Measurements from ENCODE around the gene LIPG.

DNA sequence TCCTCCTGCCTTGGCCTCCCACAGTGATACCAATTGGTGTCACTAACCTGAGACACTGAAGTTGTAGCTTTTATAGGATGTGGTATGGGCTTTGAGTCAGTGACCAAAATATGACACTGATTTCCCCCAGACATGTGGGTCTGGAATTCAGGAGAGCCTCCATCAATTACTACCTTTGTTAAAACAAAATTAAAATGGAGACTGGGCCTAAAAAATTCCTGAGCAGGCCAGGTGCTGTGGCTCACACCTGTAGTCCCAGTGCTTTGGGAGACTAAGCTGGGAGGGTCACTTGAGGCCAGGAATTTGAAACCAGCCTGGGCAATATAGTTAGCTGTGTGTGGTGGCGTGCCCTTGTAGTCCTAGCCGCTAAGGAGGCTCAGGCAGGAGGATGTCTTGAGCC is 36.9 kb upstream of the LIPG start:
- no peak for TF ChIP-seq ERF (CRISPR knock-in tag; IDR thresholded peaks at IDR 0.05)
- TF ChIP-seq ZFPM2 (CRISPR knock-in tag; IDR thresholded peaks at IDR 0.05) = no peak
- TF ChIP-seq BRCA1 (IDR thresholded peaks at IDR 0.05) = no peak
- no peak for TF ChIP-seq BRCA1 (CRISPR knock-in tag; IDR thresholded peaks at IDR 0.05)
- TF ChIP-seq, protein P1, sequence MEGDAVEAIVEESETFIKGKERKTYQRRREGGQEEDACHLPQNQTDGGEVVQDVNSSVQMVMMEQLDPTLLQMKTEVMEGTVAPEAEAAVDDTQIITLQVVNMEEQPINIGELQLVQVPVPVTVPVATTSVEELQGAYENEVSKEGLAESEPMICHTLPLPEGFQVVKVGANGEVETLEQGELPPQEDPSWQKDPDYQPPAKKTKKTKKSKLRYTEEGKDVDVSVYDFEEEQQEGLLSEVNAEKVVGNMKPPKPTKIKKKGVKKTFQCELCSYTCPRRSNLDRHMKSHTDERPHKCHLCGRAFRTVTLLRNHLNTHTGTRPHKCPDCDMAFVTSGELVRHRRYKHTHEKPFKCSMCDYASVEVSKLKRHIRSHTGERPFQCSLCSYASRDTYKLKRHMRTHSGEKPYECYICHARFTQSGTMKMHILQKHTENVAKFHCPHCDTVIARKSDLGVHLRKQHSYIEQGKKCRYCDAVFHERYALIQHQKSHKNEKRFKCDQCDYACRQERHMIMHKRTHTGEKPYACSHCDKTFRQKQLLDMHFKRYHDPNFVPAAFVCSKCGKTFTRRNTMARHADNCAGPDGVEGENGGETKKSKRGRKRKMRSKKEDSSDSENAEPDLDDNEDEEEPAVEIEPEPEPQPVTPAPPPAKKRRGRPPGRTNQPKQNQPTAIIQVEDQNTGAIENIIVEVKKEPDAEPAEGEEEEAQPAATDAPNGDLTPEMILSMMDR (IDR thresholded peaks at IDR 0.05 in 2 of 3, conservative IDR thresholded peaks at IDR 0.05 in 1 of 3; ENCODE audit: insufficient read depth in 2 of 3, low read depth in 1 of 3, low read length in 3 of 3) = no peak
- no peak for TF ChIP-seq TAF7 (tag; IDR thresholded peaks at IDR 0.05)
- no peak for TF ChIP-seq ZBED1 (IDR thresholded peaks at IDR 0.05)
- no peak for TF ChIP-seq RNF219 (CRISPR knock-in tag; IDR thresholded peaks at IDR 0.05)
- TF ChIP-seq DIDO1 (tag; IDR thresholded peaks at IDR 0.05; ENCODE audit: low read depth) = no peak

Data from K562 (cell line).